Ishikawa (cell line): ENCODE results near the gene GPATCH1.

Experiments
- CEBPB ChIP-seq: IDR thresholded peaks from 2 replicates; pipeline ENCODE4 v1.6.1; 2012
- CREB1 ChIP-seq: IDR thresholded peaks from 2 replicates; pipeline ENCODE4 v1.6.1; 2012; ENCODE audit warnings: low read depth
- EGR1 ChIP-seq: IDR thresholded peaks from 2 replicates; pipeline ENCODE4 v1.6.1; 2012
- EP300 ChIP-seq: IDR thresholded peaks from 2 replicates; pipeline ENCODE4 v1.6.1; 2012; ENCODE audit warnings: borderline replicate concordance
- FOXM1 ChIP-seq: IDR thresholded peaks from 2 replicates; pipeline ENCODE4 v1.6.1; 2012; ENCODE audit warnings: low read depth, borderline replicate concordance
- NFIC ChIP-seq: IDR thresholded peaks from 2 replicates; pipeline ENCODE4 v1.6.1; 2012
- RAD21 ChIP-seq: IDR thresholded peaks from 2 replicates; pipeline ENCODE4 v1.6.1; 2012; ENCODE audit warnings: low read depth
- TAF1 ChIP-seq: IDR thresholded peaks from 2 replicates; pipeline ENCODE4 v1.6.1; 2012; ENCODE audit warnings: low read depth, mild to moderate bottlenecking
- TCF12 ChIP-seq: IDR thresholded peaks from 2 replicates; pipeline ENCODE4 v1.6.1; 2012; ENCODE audit warnings: low read depth
- TEAD4 ChIP-seq: IDR thresholded peaks from 2 replicates; pipeline ENCODE4 v1.6.1; 2012
- YY1 ChIP-seq: IDR thresholded peaks from 2 replicates; pipeline ENCODE4 v1.6.1; 2012; ENCODE audit warnings: low read depth
- ZBTB7A ChIP-seq: IDR thresholded peaks from 2 replicates; pipeline ENCODE4 v1.6.1; 2012; ENCODE audit warnings: low read depth
- TF ChIP-seq, protein P1 (sequence below): IDR thresholded peaks from 2 replicates; pipeline ENCODE4 v1.6.1; 2012; ENCODE audit warnings: low read depth, mild to moderate bottlenecking
- TF ChIP-seq, protein P2 (sequence below): IDR thresholded peaks from 2 replicates; pipeline ENCODE4 v1.6.1; 2012
- TF ChIP-seq, protein P3 (sequence below): IDR thresholded peaks from 2 replicates; pipeline ENCODE4 v1.6.1; 2012

The GPATCH1 gene

DNA sequence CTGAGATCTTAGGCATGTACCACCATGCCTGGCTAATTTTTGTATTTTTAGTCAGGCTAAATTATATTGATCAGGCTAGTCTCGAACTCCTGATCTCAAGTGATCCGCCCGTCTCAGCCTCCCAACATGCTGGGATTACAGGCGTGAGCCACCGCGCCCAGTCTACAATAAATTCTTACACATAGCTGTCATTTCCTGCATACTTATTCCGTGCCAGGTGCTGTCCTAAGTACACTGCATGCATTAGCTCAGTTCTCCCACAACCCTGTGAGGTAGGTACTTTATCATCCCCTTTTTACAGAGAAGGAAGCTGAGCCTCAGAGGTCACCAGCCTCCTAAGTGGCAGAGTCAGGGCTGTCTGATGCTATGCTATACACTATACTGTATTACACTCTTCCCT is 9.1 kb upstream of the GPATCH1 start:
- TF ChIP-seq YY1 = no peak
- TF ChIP-seq TCF12 = no peak
- TF ChIP-seq TAF1 = no peak

DNA sequence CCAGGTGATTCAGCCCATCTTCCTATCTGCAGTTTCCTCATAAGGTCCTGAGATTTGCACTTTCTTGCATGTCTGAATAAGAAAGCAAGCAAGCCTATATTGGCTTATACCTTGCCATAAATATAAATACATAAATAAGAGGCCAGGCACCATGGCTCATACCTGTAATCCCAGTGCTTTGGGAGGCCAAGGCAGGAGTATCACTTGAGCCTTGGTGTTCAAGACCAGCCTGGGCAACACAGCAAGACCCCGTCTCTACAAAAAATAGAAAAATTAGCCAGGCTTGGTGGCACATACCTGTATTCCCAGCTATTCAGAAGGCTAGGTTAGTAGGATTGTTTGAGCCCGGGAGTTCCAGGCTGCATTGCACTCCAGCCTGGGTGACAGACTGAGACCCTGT is 5.5 kb upstream of the GPATCH1 start:
- TF ChIP-seq EP300 = no peak
- TF ChIP-seq YY1 = no peak
- no peak for TF ChIP-seq RAD21
- TF ChIP-seq, protein P1, sequence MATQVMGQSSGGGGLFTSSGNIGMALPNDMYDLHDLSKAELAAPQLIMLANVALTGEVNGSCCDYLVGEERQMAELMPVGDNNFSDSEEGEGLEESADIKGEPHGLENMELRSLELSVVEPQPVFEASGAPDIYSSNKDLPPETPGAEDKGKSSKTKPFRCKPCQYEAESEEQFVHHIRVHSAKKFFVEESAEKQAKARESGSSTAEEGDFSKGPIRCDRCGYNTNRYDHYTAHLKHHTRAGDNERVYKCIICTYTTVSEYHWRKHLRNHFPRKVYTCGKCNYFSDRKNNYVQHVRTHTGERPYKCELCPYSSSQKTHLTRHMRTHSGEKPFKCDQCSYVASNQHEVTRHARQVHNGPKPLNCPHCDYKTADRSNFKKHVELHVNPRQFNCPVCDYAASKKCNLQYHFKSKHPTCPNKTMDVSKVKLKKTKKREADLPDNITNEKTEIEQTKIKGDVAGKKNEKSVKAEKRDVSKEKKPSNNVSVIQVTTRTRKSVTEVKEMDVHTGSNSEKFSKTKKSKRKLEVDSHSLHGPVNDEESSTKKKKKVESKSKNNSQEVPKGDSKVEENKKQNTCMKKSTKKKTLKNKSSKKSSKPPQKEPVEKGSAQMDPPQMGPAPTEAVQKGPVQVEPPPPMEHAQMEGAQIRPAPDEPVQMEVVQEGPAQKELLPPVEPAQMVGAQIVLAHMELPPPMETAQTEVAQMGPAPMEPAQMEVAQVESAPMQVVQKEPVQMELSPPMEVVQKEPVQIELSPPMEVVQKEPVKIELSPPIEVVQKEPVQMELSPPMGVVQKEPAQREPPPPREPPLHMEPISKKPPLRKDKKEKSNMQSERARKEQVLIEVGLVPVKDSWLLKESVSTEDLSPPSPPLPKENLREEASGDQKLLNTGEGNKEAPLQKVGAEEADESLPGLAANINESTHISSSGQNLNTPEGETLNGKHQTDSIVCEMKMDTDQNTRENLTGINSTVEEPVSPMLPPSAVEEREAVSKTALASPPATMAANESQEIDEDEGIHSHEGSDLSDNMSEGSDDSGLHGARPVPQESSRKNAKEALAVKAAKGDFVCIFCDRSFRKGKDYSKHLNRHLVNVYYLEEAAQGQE = no peak
- TF ChIP-seq, protein P2, sequence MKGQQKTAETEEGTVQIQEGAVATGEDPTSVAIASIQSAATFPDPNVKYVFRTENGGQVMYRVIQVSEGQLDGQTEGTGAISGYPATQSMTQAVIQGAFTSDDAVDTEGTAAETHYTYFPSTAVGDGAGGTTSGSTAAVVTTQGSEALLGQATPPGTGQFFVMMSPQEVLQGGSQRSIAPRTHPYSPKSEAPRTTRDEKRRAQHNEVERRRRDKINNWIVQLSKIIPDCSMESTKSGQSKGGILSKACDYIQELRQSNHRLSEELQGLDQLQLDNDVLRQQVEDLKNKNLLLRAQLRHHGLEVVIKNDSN = no peak
- no peak for TF ChIP-seq CREB1
- no peak for TF ChIP-seq FOXM1
- TF ChIP-seq CEBPB = no peak
- no peak for TF ChIP-seq TEAD4
- no peak for TF ChIP-seq TAF1
- TF ChIP-seq EGR1 = no peak
- TF ChIP-seq, protein P3, sequence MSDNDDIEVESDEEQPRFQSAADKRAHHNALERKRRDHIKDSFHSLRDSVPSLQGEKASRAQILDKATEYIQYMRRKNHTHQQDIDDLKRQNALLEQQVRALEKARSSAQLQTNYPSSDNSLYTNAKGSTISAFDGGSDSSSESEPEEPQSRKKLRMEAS = no peak
- TF ChIP-seq TCF12 = no peak
- TF ChIP-seq ZBTB7A = no peak

DNA sequence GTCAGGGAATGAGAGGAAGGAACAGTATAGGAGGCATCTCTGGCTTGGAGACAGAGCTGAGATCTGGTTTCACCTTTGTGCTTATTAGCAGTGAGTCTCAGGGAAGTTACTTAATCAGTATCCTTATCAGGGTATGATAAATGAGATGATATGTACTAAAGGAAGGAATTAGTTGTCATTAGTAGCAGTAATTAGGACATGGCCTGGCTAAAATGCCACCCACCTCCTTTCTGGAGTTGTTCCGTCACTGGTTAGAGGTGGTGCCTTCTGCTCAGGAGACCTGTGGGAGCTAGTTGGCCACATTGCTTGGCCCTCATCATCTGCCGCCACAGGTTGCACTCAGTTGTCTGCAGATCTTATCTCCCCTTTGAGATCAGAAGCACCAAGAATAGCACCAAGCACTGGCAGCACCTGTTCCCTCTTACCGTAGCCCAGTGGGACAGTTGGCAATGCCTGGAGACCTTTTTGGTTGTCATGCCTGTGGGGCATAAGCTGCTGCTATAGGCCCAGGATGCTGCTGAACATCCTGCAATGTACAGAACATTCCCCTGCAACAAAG is 4.7 kb downstream of the GPATCH1 start:
- TF ChIP-seq, protein P3 = no peak
- no peak for TF ChIP-seq RAD21
- TF ChIP-seq FOXM1 = no peak
- TF ChIP-seq, protein P1 = no peak
- no peak for TF ChIP-seq ZBTB7A
- no peak for TF ChIP-seq YY1
- TF ChIP-seq CEBPB = no peak
- no peak for TF ChIP-seq TAF1
- no peak for TF ChIP-seq CREB1
- TF ChIP-seq TCF12 = no peak
- TF ChIP-seq, protein P2 = no peak
- TF ChIP-seq TEAD4 = no peak
- TF ChIP-seq EGR1 = no peak
- TF ChIP-seq NFIC = no peak
- no peak for TF ChIP-seq EP300

DNA sequence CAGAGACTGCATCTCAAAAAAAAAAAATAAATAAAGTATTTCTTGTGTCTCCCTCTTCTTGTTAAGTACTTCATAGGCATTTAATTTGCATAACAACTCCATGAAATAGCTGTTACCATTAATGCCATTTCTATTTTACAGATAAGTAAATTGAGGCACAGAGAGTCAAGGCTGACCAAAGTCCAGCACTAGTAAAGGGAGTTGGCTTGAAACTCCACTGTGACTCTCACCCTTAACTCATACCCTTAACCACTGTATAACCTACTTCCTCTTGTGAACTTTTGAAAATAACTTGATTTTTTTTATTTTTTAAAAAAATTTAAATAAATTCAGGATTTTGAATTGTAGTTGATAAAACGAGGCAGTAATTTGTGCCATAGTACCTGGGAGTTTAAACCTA is 6.0 kb downstream of the GPATCH1 start:
- TF ChIP-seq, protein P2 = no peak
- no peak for TF ChIP-seq EGR1
- TF ChIP-seq TEAD4 = no peak
- TF ChIP-seq EP300 = no peak
- no peak for TF ChIP-seq NFIC
- TF ChIP-seq FOXM1 = no peak
- TF ChIP-seq CEBPB = no peak
- no peak for TF ChIP-seq YY1
- TF ChIP-seq, protein P1 = no peak
- TF ChIP-seq, protein P3 = no peak
- TF ChIP-seq CREB1 = no peak
- TF ChIP-seq ZBTB7A = no peak
- TF ChIP-seq RAD21 = no peak
- no peak for TF ChIP-seq TCF12
